HG03558 (cell line): ENCODE results near the gene ZNF197.
"Not testable (repeated sequence)": the region's sequence is repeated elsewhere in the genome, so short reads cannot be mapped to it uniquely, and the experiment has no call there.

ENCODE experiments used
- ATAC-seq: cut with Tn5 transposase; IDR thresholded peaks from one replicate; pipeline ENCODE4 v1.9.1; 2021; ENCODE audit warnings: moderate number of reproducible peaks; ENCODE audit not compliant: unreplicated experiment; ENCODE audit errors: extremely low read depth

The ZNF197 gene

GRCh38 chr3:44624749-44625480 is at the start of gene ZNF197:
TSS of gene ZNF197 (plus strand) at chr3:44625036. CDS start at chr3:44629155, 4,119 bp downstream.
- peak; percentile 62 for ATAC-seq

GRCh38 chr3:44576613-44577012 is 48.2 kb upstream of the ZNF197 start:
- ATAC-seq = no peak

GRCh38 chr3:44577354-44577952 is 47.4 kb upstream of the ZNF197 start:
- ATAC-seq = not testable (repeated sequence)

GRCh38 chr3:44578316-44578715 is 46.5 kb upstream of the ZNF197 start:
- ATAC-seq = not testable (repeated sequence)

- ATAC-seq = not testable (repeated sequence)
These were observed 45.8 kb upstream of the ZNF197 start for GRCh38 chr3:44578924-44579515.

- ATAC-seq = not testable (repeated sequence)
These were observed 45.1 kb upstream of the ZNF197 start for GRCh38 chr3:44579749-44580148.

- ATAC-seq = not testable (repeated sequence)
These were observed 43.9 kb upstream of the ZNF197 start for GRCh38 chr3:44580971-44581370.

- ATAC-seq = no peak
These were observed 40.0 kb upstream of the ZNF197 start, which contains the start of gene ZNF660 for GRCh38 chr3:44584646-44585501. TSS of gene ZNF660 (plus strand) at chr3:44584964. CDS start at chr3:44594194, 9,230 bp downstream.

GRCh38 chr3:44596621-44597020 is 28.2 kb upstream of the ZNF197 start:
- no peak for ATAC-seq

- no peak for ATAC-seq
These were observed 23.1 kb upstream of the ZNF197 start for GRCh38 chr3:44601749-44602148.

GRCh38 chr3:44612678-44613077 is 12.2 kb upstream of the ZNF197 start:
- ATAC-seq = no peak

GRCh38 chr3:44628716-44629115 is 3.9 kb downstream of the ZNF197 start:
- no peak for ATAC-seq

- ATAC-seq = no peak
These were observed 7.4 kb downstream of the ZNF197 start for GRCh38 chr3:44632193-44632592.

GRCh38 chr3:44642337-44642736 is 17.5 kb downstream of the ZNF197 start:
- no peak for ATAC-seq

- no peak for ATAC-seq
These were observed 18.2 kb downstream of the ZNF197 start for GRCh38 chr3:44643024-44643423.

GRCh38 chr3:44647771-44648170 is 22.9 kb downstream of the ZNF197 start:
- no peak for ATAC-seq

GRCh38 chr3:44648564-44649229 is 23.9 kb downstream of the ZNF197 start, which contains the start of gene ZNF35:
TSS of gene ZNF35 (plus strand) at chr3:44648732. CDS start at chr3:44651068, 2,336 bp downstream.
- ATAC-seq = peak; percentile 86

GRCh38 chr3:44649709-44650108 is 24.9 kb downstream of the ZNF197 start:
- no peak for ATAC-seq

GRCh38 chr3:44654039-44654438 is 29.2 kb downstream of the ZNF197 start:
- ATAC-seq = no peak

GRCh38 chr3:44659015-44659414 is 34.2 kb downstream of the ZNF197 start:
- no peak for ATAC-seq
